ENCODE measurements around the gene ALDOA. TPM values are rescaled to one million over a fixed set of nuclear protein-coding genes. Genes with fewer than 3 reads are reported as not detected.

The ALDOA gene
- total and polyA plus RNA-seq, 9 of the 15 experiments (the other 6 are each of a cell fraction or from before 2014, with no cell fraction given), result 311 to 2,224 (median 1,293) TPM

DNA sequence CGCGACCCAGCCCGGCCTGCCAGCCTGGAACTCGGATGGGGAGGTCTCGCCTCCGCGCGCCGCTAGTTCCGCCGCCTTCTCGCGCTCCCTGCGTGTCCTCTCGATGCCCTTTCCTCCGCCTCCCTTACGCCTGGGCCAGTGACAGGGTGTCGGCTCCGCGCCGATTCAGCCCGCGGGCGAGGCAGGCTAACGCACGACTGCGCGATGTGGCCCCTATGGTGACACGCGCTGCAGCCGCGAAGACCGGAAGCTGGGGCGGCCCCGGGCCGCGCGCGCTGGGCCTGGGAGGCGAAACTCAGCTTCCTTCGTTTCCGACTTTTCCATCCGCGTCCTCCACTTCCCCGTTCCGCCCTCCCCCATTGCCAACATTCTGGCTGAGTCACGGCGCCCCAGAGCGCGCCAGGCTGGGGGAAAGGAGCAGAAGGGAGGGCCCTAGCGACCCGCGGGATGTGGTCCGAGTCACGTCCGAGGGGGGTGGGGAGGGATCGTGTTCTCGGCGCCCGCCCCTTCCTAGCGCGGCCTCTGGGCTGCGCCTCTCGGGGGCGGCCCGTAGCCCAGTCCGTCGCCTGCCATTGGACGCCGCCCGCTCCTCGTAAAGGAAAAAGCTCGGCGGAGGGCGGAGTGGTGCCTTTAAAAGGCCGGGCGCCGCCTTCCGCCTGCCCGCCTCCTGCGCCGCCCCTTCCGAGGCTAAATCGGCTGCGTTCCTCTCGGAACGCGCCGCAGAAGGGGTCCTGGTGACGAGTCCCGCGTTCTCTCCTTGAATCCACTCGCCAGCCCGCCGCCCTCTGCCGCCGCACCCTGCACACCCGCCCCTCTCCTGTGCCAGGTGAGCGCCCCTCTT is at the start of gene ALDOA (continued):
- TF ChIP-seq HMGN3 (IDR thresholded peaks at IDR 0.05; ENCODE audit: borderline replicate concordance, extremely low read depth, insufficient read length, low read depth, low read length), result peak; percentile 75
- TF ChIP-seq CBX5 (IDR thresholded peaks at IDR 0.05; ENCODE audit: borderline replicate concordance, low read depth), result 0 out of 2 replicates have a peak, but pooled peaks have one; percentile 56
- no peak for TF ChIP-seq ZNF165 (CRISPR knock-in tag; IDR thresholded peaks at IDR 0.05; ENCODE audit: borderline replicate concordance)
- TF ChIP-seq BCOR (IDR thresholded peaks at IDR 0.05), result 0 out of 2 replicates have a peak, but pooled peaks have one; percentile 44
- no peak for TF ChIP-seq FOXK1 (CRISPR knock-in tag; IDR thresholded peaks at IDR 0.05; ENCODE audit: borderline replicate concordance)
- TF ChIP-seq GABPB1 (CRISPR knock-in tag; IDR thresholded peaks at IDR 0.05), result peak; percentile 91
- TF ChIP-seq, protein P1, sequence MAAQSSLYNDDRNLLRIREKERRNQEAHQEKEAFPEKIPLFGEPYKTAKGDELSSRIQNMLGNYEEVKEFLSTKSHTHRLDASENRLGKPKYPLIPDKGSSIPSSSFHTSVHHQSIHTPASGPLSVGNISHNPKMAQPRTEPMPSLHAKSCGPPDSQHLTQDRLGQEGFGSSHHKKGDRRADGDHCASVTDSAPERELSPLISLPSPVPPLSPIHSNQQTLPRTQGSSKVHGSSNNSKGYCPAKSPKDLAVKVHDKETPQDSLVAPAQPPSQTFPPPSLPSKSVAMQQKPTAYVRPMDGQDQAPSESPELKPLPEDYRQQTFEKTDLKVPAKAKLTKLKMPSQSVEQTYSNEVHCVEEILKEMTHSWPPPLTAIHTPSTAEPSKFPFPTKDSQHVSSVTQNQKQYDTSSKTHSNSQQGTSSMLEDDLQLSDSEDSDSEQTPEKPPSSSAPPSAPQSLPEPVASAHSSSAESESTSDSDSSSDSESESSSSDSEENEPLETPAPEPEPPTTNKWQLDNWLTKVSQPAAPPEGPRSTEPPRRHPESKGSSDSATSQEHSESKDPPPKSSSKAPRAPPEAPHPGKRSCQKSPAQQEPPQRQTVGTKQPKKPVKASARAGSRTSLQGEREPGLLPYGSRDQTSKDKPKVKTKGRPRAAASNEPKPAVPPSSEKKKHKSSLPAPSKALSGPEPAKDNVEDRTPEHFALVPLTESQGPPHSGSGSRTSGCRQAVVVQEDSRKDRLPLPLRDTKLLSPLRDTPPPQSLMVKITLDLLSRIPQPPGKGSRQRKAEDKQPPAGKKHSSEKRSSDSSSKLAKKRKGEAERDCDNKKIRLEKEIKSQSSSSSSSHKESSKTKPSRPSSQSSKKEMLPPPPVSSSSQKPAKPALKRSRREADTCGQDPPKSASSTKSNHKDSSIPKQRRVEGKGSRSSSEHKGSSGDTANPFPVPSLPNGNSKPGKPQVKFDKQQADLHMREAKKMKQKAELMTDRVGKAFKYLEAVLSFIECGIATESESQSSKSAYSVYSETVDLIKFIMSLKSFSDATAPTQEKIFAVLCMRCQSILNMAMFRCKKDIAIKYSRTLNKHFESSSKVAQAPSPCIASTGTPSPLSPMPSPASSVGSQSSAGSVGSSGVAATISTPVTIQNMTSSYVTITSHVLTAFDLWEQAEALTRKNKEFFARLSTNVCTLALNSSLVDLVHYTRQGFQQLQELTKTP (IDR thresholded peaks at IDR 0.05; ENCODE audit: low read depth in 1 of 2, partially characterized antibody in 2 of 2), result no peak
- TF ChIP-seq, protein P2, sequence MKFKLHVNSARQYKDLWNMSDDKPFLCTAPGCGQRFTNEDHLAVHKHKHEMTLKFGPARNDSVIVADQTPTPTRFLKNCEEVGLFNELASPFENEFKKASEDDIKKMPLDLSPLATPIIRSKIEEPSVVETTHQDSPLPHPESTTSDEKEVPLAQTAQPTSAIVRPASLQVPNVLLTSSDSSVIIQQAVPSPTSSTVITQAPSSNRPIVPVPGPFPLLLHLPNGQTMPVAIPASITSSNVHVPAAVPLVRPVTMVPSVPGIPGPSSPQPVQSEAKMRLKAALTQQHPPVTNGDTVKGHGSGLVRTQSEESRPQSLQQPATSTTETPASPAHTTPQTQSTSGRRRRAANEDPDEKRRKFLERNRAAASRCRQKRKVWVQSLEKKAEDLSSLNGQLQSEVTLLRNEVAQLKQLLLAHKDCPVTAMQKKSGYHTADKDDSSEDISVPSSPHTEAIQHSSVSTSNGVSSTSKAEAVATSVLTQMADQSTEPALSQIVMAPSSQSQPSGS (CRISPR knock-in tag; IDR thresholded peaks at IDR 0.05), result no peak
- TF ChIP-seq NCOR1 (IDR thresholded peaks at IDR 0.05), result peak; percentile 46
- peak; percentile 93 for TF ChIP-seq ETV5 (CRISPR knock-in tag; IDR thresholded peaks at IDR 0.05; ENCODE audit: low read depth)
- TF ChIP-seq, protein P3, sequence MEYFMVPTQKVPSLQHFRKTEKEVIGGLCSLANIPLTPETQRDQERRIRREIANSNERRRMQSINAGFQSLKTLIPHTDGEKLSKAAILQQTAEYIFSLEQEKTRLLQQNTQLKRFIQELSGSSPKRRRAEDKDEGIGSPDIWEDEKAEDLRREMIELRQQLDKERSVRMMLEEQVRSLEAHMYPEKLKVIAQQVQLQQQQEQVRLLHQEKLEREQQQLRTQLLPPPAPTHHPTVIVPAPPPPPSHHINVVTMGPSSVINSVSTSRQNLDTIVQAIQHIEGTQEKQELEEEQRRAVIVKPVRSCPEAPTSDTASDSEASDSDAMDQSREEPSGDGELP (CRISPR knock-in tag; IDR thresholded peaks at IDR 0.05; ENCODE audit: borderline replicate concordance), result peak; percentile 76; the same call in 1 of the 2 replicates
- peak in 1 of 2 experiments; percentile 80; a peak in 3 of 4 replicates for TF ChIP-seq HDAC1 (IDR thresholded peaks at IDR 0.05)
- peak; percentile 46; the same call in 1 of the 2 replicates for TF ChIP-seq ZNF764 (CRISPR knock-in tag; IDR thresholded peaks at IDR 0.05; ENCODE audit: low read depth)
- 0 out of 2 replicates have a peak, but pooled peaks have one; percentile 14 for TF ChIP-seq TRIM28 (IDR thresholded peaks at IDR 0.05)
- TF ChIP-seq, protein P4, sequence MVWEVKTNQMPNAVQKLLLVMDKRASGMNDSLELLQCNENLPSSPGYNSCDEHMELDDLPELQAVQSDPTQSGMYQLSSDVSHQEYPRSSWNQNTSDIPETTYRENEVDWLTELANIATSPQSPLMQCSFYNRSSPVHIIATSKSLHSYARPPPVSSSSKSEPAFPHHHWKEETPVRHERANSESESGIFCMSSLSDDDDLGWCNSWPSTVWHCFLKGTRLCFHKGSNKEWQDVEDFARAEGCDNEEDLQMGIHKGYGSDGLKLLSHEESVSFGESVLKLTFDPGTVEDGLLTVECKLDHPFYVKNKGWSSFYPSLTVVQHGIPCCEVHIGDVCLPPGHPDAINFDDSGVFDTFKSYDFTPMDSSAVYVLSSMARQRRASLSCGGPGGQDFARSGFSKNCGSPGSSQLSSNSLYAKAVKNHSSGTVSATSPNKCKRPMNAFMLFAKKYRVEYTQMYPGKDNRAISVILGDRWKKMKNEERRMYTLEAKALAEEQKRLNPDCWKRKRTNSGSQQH (CRISPR knock-in tag; IDR thresholded peaks at IDR 0.05), result peak; percentile 34; the same call in 1 of the 2 replicates
- TF ChIP-seq PHF20 (IDR thresholded peaks at IDR 0.05; ENCODE audit: partially characterized antibody), result peak; percentile 83
- TF ChIP-seq IRF2 (CRISPR knock-in tag; IDR thresholded peaks at IDR 0.05), result no peak
- TF ChIP-seq, protein P5, sequence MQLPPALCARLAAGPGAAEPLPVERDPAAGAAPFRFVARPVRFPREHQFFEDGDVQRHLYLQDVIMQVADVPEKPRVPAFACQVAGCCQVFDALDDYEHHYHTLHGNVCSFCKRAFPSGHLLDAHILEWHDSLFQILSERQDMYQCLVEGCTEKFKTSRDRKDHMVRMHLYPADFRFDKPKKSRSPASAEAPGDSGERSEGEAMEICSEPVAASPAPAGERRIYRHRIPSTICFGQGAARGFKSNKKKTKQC (CRISPR knock-in tag; IDR thresholded peaks at IDR 0.05), result no peak; the same call in 1 of the 2 replicates
- TF ChIP-seq BDP1 (IDR thresholded peaks at IDR 0.05; ENCODE audit: insufficient read depth, insufficient read length), result no peak

All from K562 (cell line).